T-helper 17 cell (primary cell): Measurements from ENCODE around the gene TMX1. TPM values are rescaled to one million over a fixed set of nuclear protein-coding genes. Genes with fewer than 3 reads are reported as not detected.
A peak's percentile ranks its signal among the peaks of the same experiment; 100 is the strongest.

Experiments used
- ATAC-seq: fragments of 150-1000 bp; cut with Tn5 transposase; 2 replicates; pipeline ENCODE4 v1.10.0; 2021; ENCODE audit warnings: mild to moderate bottlenecking, moderate library complexity
- DNase-seq, 3 donors: peaks; one replicate each; pipeline versions ENCODE4 v3.0.0 to v3.0.0-alpha.2; 2020 to 2021
- H3K9me3 ChIP-seq: one replicate; pipeline ENCODE4 v1.7.0; 2013; ENCODE audit warnings: low read length, mild to moderate bottlenecking; ENCODE audit not compliant: control insufficient read depth, poor library complexity, severe bottlenecking
- H3K27ac Mint-ChIP-seq: one replicate; pipeline ENCODE4 v1.8.0; 2022; ENCODE audit warnings: mild to moderate bottlenecking, moderate library complexity, mixed read lengths
- H3K27me3 Mint-ChIP-seq: one replicate; pipeline ENCODE4 v1.8.0; 2022; ENCODE audit warnings: mixed read lengths
- H3K36me3 Mint-ChIP-seq: one replicate; pipeline ENCODE4 v1.8.0; 2022; ENCODE audit warnings: low read depth, mixed read lengths
- H3K4me1 Mint-ChIP-seq: one replicate; pipeline ENCODE4 v1.8.0; 2022; ENCODE audit warnings: mild to moderate bottlenecking, mixed read lengths
- H3K4me3 Mint-ChIP-seq: one replicate; pipeline ENCODE4 v1.8.0; 2022; ENCODE audit warnings: mild to moderate bottlenecking, moderate library complexity, mixed read lengths
- total RNA-seq, 4 donors: library from RNA in 2 of 4; stranded (reverse) in 2 of 4; gene quantifications; one replicate each; pipeline ENCODE4 v1.2.3 and lab custom pipeline; 2022 to 2026

TMX1 gene
- total RNA-seq, 2 donors from 2014 or later = 16.5 to 19.4 TPM

- Mint-ChIP-seq H3K27me3 (no peaks in the 10 kb centered on the region), H3K4me1 (peaks cover 3% of the 10 kb centered on the region), H3K27ac (no peak overlapping the region), H3K36me3 (peaks cover 2% of the 10 kb centered on the region), H3K4me3 (no peak overlapping the region)
- no peaks in the 10 kb centered on the region for H3K9me3 ChIP-seq
- no peak for ATAC-seq
- no peak for DNase-seq
Measured at GRCh38 chr14:51289169-51289568, 49.1 kb downstream of the TMX1 start.

GRCh38 chr14:51290132-51290531 is 50.1 kb downstream of the TMX1 start:
- H3K9me3 ChIP-seq = no peaks in the 10 kb centered on the region
- Mint-ChIP-seq H3K27ac (no peak overlapping the region), H3K27me3 (peaks cover 5% of the 10 kb centered on the region), H3K4me3 (no peak overlapping the region), H3K4me1 (peaks cover 3% of the 10 kb centered on the region), H3K36me3 (peaks cover 2% of the 10 kb centered on the region)
- ATAC-seq (no peak), DNase-seq (no peak)

DNA sequence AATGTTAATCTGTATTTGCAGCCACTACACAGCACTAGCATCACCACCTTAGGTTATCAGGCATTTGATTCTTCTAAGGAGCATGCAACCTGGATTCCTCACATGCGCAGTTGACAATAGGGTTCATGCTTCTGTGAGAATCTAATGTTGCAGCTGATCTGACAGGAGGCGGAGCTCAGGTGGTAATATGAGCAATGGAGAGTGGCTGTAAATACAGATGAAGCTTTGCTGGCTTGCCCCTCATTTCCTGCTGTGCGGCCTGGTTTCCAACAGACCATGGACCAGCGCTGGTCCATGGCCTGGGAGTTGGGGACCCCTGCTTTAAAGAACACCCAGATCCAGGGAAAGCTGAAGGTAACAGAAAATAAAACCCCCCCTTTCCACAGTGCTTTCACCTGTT is 51.0 kb downstream of the TMX1 start:
- ATAC-seq = no peak

DNA sequence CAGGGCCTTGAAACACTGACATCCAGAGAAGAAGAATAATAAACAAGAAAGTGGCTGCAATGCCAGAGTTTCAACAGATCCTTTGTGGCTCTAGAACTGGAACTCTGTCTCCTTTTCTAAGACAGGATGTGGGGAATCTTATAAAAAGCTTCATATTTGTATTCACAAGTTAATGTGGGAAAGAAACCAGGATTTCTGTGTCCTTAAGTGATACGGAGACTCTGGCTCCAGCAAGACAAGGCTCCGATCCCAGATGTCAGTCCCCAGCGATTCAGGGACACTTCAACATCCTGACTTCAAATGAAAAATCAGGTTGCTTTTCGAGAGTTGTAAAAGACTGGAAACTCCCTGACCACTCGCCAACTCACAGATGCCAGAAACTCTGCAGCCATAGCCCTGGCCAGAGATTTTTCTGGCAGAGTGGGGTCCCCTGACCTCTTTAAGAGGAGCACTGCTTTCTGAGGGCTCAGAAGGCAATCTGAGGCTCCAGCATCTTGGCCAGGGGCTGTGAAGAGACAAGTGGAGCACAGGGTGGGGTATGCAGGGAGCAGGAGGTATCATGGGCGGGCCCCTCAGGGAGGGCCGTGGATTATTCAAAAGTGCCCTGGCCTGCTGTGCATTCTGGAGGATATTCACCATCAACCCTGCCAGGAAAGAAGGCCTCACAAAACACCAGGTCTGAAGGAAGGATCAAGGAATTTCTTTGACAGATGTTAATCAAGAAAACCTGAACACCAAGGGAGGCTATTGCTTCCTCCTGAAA is 53.3 kb downstream of the TMX1 start:
- H3K27ac Mint-ChIP-seq = no peak overlapping the region
- no peak overlapping the region for H3K4me3 Mint-ChIP-seq
- H3K9me3 ChIP-seq = no peaks in the 10 kb centered on the region
- peaks cover 8% of the 10 kb centered on the region for H3K4me1 Mint-ChIP-seq
- H3K36me3 Mint-ChIP-seq = peaks cover 2% of the 10 kb centered on the region
- ATAC-seq (no peak), DNase-seq (no peak)
- peaks cover 17% of the 10 kb centered on the region for H3K27me3 Mint-ChIP-seq

More for the DNA sequence above, 51.0 kb downstream of the TMX1 start:
- H3K4me1 Mint-ChIP-seq = peaks cover 3% of the 10 kb centered on the region
- no peaks in the 10 kb centered on the region for H3K9me3 ChIP-seq
- DNase-seq = no peak
- no peak overlapping the region for H3K4me3 Mint-ChIP-seq
- H3K27ac Mint-ChIP-seq = no peak overlapping the region
- H3K27me3 Mint-ChIP-seq = peaks cover 13% of the 10 kb centered on the region
- H3K36me3 Mint-ChIP-seq = peaks cover 2% of the 10 kb centered on the region

GRCh38 chr14:51293912-51294389 is 53.9 kb downstream of the TMX1 start:
- no peak overlapping the region for H3K4me3 Mint-ChIP-seq
- DNase-seq = no peak
- no peak overlapping the region for H3K27ac Mint-ChIP-seq
- ATAC-seq = no peak
- H3K27me3 Mint-ChIP-seq = peaks cover 17% of the 10 kb centered on the region
- H3K4me1 Mint-ChIP-seq = peaks cover 11% of the 10 kb centered on the region
- H3K9me3 ChIP-seq = no peaks in the 10 kb centered on the region
- peaks cover 2% of the 10 kb centered on the region for H3K36me3 Mint-ChIP-seq

GRCh38 chr14:51294951-51295525 is 55.0 kb downstream of the TMX1 start:
- no peak for ATAC-seq

DNA sequence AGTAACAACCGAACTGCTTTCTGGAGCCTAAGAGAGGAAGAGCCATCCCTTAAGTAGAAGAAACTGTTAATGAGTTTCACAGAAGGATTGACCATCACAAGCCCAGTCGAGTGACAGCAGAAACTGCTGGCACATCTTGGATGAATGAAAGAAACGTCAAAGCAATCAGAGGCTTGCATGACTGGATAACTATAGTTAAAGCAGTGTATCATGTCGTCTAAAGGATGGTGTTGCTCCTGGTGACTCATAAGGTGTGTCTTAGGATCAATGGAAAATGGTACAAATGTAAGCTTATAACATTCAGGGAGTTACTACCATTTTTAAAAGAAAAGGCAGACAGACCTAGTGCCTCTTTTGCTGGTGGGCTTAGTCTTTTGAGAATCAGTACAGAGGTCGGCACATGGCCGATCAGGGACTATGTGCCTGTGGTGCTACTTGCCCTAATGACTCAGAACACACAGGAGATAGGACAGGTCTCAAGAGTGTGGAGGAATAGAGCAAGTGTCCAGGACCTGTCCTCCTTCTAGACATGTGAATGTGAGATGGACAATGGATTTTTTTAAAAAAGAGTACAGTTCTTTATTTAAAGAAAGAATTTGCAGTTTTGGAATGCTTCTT is 55.7 kb downstream of the TMX1 start:
- Mint-ChIP-seq H3K4me1 (peaks cover 13% of the 10 kb centered on the region), H3K4me3 (no peak overlapping the region), H3K27ac (no peak overlapping the region), H3K36me3 (peaks cover 2% of the 10 kb centered on the region), H3K27me3 (peaks cover 17% of the 10 kb centered on the region)
- ATAC-seq (no peak), DNase-seq (no peak)
- H3K9me3 ChIP-seq = no peaks in the 10 kb centered on the region

More at GRCh38 chr14:51294951-51295525, 55.0 kb downstream of the TMX1 start:
- peaks cover 2% of the 10 kb centered on the region for H3K36me3 Mint-ChIP-seq
- peaks cover 17% of the 10 kb centered on the region for H3K27me3 Mint-ChIP-seq
- no peak overlapping the region for H3K27ac Mint-ChIP-seq
- DNase-seq = no peak
- H3K9me3 ChIP-seq = no peaks in the 10 kb centered on the region
- peaks cover 13% of the 10 kb centered on the region for H3K4me1 Mint-ChIP-seq
- no peak overlapping the region for H3K4me3 Mint-ChIP-seq

DNA sequence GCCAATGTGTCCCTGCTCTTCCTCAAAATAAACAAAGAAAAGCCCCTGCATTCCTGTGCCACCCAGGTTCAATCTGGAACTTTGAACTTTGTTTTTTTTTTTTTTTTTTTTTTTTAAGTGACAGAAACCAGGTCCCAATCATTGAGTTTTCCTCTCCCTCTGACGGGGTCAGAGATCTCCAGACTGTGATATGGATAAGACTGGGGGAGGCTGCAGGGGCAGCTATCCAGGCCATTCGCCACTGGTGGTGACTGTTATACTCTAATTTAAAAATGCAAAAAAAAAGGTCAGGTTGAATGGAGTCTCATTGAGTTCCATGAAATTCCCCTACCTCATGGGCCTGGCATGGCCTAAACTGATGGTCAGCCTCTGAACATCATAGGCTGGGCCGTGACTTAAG is 57.0 kb downstream of the TMX1 start:
- H3K9me3 ChIP-seq = no peaks in the 10 kb centered on the region
- DNase-seq = no peak
- Mint-ChIP-seq H3K4me1 (peaks cover 13% of the 10 kb centered on the region), H3K4me3 (no peak overlapping the region), H3K27me3 (peaks cover 25% of the 10 kb centered on the region), H3K27ac (no peak overlapping the region), H3K36me3 (peaks cover 5% of the 10 kb centered on the region)
- no peak for ATAC-seq

DNA sequence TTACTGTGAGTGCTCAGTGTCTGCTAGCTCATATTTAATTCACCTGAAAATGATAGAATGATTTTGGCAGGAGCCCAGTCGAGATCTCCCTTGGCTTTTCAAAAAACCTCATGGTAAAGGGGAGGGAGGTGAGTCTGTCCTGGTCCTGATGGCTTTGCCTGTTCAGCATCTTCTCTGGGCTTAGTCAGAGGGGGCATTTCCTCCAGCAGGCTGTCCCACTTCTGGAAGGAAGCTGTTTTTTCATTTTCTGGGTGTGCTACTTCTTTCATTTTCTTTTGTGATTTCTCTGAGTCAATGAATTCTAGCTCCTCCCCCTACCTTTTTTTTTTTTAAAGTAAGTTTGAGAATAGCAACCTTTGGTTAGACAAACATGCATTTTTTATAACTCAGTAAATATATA is 58.8 kb downstream of the TMX1 start:
- Mint-ChIP-seq H3K27me3 (peaks cover 28% of the 10 kb centered on the region), H3K36me3 (peaks cover 2% of the 10 kb centered on the region), H3K4me3 (no peak overlapping the region), H3K4me1 (peaks cover 11% of the 10 kb centered on the region), H3K27ac (peak overlapping the region; percentile 67)
- DNase-seq (no peak), ATAC-seq (no peak)
- no peaks in the 10 kb centered on the region for H3K9me3 ChIP-seq

DNA sequence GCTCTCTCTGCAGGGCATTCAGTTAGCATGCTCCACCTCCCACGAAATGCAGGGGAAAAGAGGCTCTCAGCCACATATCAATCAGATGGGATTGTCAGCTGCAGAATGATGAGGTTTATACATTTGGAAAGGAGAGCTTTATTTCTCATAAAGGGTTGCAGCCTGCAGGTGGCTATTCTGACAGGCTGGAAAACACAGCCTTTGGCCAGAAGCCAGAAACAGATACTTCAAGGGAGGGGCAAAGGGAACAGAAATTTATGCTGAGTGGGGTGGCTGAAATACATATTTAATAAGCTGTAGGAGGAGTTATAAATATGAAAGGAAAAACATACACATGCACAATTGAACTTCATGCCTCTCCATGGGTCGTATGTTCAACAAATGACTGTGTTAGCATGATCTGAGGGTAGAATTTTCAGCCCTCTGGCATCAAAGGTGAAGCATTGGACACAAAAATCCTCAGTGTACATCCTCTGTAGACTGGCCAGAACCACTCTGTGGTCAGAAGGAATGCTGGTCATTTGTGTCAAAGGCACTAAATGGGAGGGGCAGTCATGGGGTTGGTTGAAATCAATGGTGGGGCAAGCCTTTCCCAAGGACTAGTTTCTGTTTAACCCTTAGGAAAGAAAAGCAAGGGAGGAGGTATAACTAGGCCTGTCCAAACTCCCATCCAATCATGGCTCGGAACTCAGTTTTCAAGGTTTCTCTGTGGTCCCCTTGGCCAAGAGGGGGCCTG is 62.4 kb downstream of the TMX1 start:
- ATAC-seq (no peak), DNase-seq (no peak)
- Mint-ChIP-seq H3K36me3 (peaks cover 2% of the 10 kb centered on the region), H3K4me3 (no peak overlapping the region), H3K27ac (no peak overlapping the region), H3K27me3 (peaks cover 16% of the 10 kb centered on the region), H3K4me1 (peaks cover 11% of the 10 kb centered on the region)
- no peaks in the 10 kb centered on the region for H3K9me3 ChIP-seq

GRCh38 chr14:51304438-51304837 is 64.4 kb downstream of the TMX1 start:
- H3K4me1 Mint-ChIP-seq = no peaks in the 10 kb centered on the region
- H3K27ac Mint-ChIP-seq = no peak overlapping the region
- peaks cover 2% of the 10 kb centered on the region for H3K36me3 Mint-ChIP-seq
- peaks cover 12% of the 10 kb centered on the region for H3K27me3 Mint-ChIP-seq
- no peak overlapping the region for H3K4me3 Mint-ChIP-seq
- no peaks in the 10 kb centered on the region for H3K9me3 ChIP-seq
- DNase-seq (no peak), ATAC-seq (no peak)

- H3K4me1 Mint-ChIP-seq = no peaks in the 10 kb centered on the region
- no peak for DNase-seq
- no peak overlapping the region for H3K27ac Mint-ChIP-seq
- H3K36me3 Mint-ChIP-seq = peaks cover 2% of the 10 kb centered on the region
- H3K9me3 ChIP-seq = no peaks in the 10 kb centered on the region
- H3K4me3 Mint-ChIP-seq = no peak overlapping the region
- peaks cover 12% of the 10 kb centered on the region for H3K27me3 Mint-ChIP-seq
- no peak for ATAC-seq
Measured at GRCh38 chr14:51304941-51305340, 64.9 kb downstream of the TMX1 start.

DNA sequence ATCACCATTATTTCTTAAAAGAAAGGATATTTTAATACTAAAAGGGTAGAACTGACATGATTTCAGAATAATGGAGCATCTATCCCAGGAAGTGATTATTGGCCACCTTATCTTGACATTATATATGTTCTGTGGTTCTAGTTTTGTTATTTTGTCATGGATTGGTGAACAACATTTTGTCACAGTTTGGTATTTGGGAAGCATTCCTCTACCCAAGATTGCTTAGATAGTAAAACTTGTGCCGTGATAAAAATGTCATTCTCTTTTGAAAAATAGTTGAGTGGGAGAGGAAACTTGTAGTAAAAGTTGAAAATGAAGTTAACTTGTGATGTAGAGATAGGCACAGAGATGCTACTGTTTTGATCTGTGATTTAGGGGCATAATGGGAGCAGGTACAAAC is 65.7 kb downstream of the TMX1 start:
- DNase-seq (no peak), ATAC-seq (no peak)
- Mint-ChIP-seq H3K4me3 (no peak overlapping the region), H3K27ac (no peak overlapping the region), H3K4me1 (no peaks in the 10 kb centered on the region), H3K36me3 (peaks cover 2% of the 10 kb centered on the region), H3K27me3 (peaks cover 12% of the 10 kb centered on the region)
- H3K9me3 ChIP-seq = no peaks in the 10 kb centered on the region
